Measurements from ENCODE around the gene ABCC3.
"Not testable (repeated sequence)": the region's sequence is repeated elsewhere in the genome, so short reads cannot be mapped to it uniquely, and the experiment has no call there.

ABCC3 gene

DNA sequence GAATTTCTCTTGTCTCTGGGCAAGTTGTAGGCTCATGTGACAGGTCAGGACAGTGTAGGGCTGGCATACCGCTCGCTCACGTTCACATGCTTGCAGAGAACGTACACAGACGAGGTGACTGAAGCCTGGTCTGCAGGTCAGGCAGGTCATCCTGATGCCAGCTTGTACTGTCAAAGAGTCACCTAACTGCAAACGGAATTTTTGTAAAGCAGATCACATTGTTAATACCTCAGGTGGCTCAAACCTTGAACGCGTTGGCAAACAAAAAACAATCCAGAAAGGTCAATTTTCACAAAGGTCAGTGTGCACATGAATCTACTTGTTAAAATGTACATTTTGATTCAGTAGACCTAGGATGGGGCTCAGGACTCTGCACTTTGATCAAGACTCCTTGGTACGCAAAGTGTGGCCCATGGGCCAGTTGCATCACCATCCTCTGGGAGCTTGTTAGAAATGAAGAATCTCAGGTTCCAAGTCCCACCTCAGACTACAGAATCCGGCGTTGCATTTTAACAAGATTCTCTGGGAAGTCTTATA, 44.4 kb downstream of the ABCC3 start:
- Histone ChIP-seq H3K4me3 (ENCODE audit: low read length) (no peak overlapping the region), H4K20me1 (ENCODE audit: control insufficient read depth, insufficient read depth, low read depth, low read length) (no peaks in the 10 kb centered on the region), H3K4me1 (ENCODE audit: control insufficient read depth, low read length) (no peaks in the 10 kb centered on the region), H3F3A (ENCODE audit: control insufficient read depth, insufficient read depth) (no peaks in the 10 kb centered on the region), H3K4me2 (ENCODE audit: low read length) (no peak overlapping the region), H3K79me2 (ENCODE audit: control insufficient read depth, low read length) (no peaks in the 10 kb centered on the region), H3K36me3 (ENCODE audit: control insufficient read depth, low read length) (no peaks in the 10 kb centered on the region), H3K27ac (ENCODE audit: low read depth, low read length) (no peak overlapping the region), H3K9me2 (replicated peaks; ENCODE audit: control insufficient read depth, low read length) (no peaks in the 10 kb centered on the region), H3K9me3 (ENCODE audit: control insufficient read depth, insufficient read depth, low read length) (no peaks in the 10 kb centered on the region), H3K27me3 (ENCODE audit: control insufficient read depth, low read length) (peaks cover 24% of the 10 kb centered on the region)
- TF ChIP-seq, protein P1, sequence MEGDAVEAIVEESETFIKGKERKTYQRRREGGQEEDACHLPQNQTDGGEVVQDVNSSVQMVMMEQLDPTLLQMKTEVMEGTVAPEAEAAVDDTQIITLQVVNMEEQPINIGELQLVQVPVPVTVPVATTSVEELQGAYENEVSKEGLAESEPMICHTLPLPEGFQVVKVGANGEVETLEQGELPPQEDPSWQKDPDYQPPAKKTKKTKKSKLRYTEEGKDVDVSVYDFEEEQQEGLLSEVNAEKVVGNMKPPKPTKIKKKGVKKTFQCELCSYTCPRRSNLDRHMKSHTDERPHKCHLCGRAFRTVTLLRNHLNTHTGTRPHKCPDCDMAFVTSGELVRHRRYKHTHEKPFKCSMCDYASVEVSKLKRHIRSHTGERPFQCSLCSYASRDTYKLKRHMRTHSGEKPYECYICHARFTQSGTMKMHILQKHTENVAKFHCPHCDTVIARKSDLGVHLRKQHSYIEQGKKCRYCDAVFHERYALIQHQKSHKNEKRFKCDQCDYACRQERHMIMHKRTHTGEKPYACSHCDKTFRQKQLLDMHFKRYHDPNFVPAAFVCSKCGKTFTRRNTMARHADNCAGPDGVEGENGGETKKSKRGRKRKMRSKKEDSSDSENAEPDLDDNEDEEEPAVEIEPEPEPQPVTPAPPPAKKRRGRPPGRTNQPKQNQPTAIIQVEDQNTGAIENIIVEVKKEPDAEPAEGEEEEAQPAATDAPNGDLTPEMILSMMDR (IDR thresholded peaks at IDR 0.05; ENCODE audit: low read depth, low read length, poor library complexity, severe bottlenecking) = no peak
- no peak for TF ChIP-seq EZH2phosphoT487 (IDR thresholded peaks at IDR 0.05; ENCODE audit: borderline replicate concordance, low read length)

DNA sequence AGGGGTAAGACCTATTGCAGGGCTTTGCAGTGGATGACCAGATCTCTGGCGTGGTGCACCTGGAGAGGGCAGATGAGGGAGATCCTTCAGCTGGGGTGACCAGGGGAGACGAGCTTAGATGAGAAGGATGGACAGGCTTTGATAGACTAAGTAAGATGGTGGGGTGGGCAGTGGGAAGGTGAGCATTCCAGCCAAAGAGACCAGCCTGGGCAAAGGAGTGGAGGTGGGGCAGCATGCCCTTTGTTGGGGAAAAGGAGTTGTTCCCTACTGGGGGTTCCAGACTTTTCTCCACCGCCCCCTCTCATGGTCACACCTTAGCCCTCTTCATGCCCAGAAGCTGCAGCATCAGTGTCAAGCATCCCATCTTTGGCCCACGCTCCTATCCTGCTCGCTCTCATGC, 45.4 kb downstream of the ABCC3 start:
- H3K9me3 ChIP-seq (ENCODE audit: control insufficient read depth, insufficient read depth, low read length) = no peaks in the 10 kb centered on the region
- H3K36me3 ChIP-seq (ENCODE audit: control insufficient read depth, low read length) = no peaks in the 10 kb centered on the region
- no peaks in the 10 kb centered on the region for H3F3A ChIP-seq (ENCODE audit: control insufficient read depth, insufficient read depth)
- no peaks in the 10 kb centered on the region for H3K4me1 ChIP-seq (ENCODE audit: control insufficient read depth, low read length)
- H3K27ac ChIP-seq (ENCODE audit: low read depth, low read length) = no peak overlapping the region
- no peaks in the 10 kb centered on the region for H4K20me1 ChIP-seq (ENCODE audit: control insufficient read depth, insufficient read depth, low read depth, low read length)
- H3K4me3 ChIP-seq (ENCODE audit: low read length) = no peak overlapping the region
- H3K9me2 ChIP-seq (replicated peaks; ENCODE audit: control insufficient read depth, low read length) = no peaks in the 10 kb centered on the region
- no peak for TF ChIP-seq EZH2phosphoT487 (IDR thresholded peaks at IDR 0.05; ENCODE audit: borderline replicate concordance, low read length)
- TF ChIP-seq, protein P1 (IDR thresholded peaks at IDR 0.05; ENCODE audit: low read depth, low read length, poor library complexity, severe bottlenecking) = no peak
- H3K27me3 ChIP-seq (ENCODE audit: control insufficient read depth, low read length) = peaks cover 24% of the 10 kb centered on the region
- H3K4me2 ChIP-seq (ENCODE audit: low read length) = no peak overlapping the region
- H3K79me2 ChIP-seq (ENCODE audit: control insufficient read depth, low read length) = no peaks in the 10 kb centered on the region

DNA sequence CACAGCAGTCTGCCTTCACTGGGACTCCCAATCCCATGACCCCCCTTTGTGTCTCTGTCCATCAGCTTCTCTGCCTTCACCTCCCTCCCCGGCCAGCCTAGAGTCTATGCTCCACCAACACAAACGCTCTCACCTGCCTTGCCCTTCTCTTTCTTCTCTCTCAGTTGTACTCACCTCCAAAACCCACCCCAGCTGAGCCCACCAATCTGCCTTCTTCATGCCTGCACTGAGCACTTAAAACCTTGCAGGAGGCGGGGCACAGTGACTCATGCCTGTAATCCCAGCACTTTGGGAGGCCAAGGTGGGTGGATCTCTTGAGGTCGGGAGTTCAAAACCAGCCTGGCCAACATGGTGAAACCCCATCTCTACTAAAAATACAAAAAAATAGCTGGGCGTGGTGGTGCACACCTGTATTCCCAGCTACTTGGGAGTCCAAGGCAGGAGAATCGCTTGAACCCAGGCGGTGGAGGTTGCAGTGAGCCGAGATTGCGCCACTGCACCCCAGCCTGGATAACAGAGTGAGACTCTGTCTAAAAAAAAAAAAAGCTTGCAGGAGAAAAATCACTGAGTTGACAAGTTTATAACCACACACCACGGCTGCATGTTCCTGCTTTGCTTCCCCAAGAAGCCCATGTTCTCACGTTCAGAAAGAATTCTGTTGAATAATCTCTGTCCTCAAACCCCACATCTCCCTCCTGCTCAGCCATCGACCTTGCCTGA, 46.0 kb downstream of the ABCC3 start:
- not testable (repeated sequence) for H3K27ac ChIP-seq (ENCODE audit: low read depth, low read length); H3K79me2 ChIP-seq (ENCODE audit: control insufficient read depth, low read length); H3K36me3 ChIP-seq (ENCODE audit: control insufficient read depth, low read length); H3K4me2 ChIP-seq (ENCODE audit: low read length); H4K20me1 ChIP-seq (ENCODE audit: control insufficient read depth, insufficient read depth, low read depth, low read length); H3K9me2 ChIP-seq (replicated peaks; ENCODE audit: control insufficient read depth, low read length); H3K4me1 ChIP-seq (ENCODE audit: control insufficient read depth, low read length); H3F3A ChIP-seq (ENCODE audit: control insufficient read depth, insufficient read depth); H3K4me3 ChIP-seq (ENCODE audit: low read length); H3K9me3 ChIP-seq (ENCODE audit: control insufficient read depth, insufficient read depth, low read length)
- peaks cover 24% of the 10 kb centered on the region for H3K27me3 ChIP-seq (ENCODE audit: control insufficient read depth, low read length)

Data from DOHH2 (cell line).